Measurements from ENCODE around the gene DZIP1L.

DNA sequence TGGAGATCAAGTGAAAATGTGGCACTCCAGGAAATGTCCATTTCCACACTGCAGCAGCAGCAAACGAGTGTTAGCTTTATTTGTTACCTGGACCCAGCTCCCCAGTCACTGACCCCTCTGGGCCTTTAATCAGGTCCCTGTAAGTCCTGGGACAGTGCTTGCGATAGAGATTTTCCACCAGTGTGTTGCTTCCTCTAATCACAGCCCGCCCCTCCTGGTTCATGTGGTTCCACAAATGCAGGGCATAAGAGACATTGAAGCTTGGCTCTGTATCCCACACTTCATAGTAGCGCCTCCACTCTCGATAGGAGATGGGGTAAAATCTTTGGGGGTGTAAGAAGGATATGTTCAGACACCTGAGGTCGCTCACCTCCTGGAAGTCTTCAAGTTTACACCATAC is 8.8 kb upstream of the DZIP1L start:
- TF ChIP-seq, protein P1, sequence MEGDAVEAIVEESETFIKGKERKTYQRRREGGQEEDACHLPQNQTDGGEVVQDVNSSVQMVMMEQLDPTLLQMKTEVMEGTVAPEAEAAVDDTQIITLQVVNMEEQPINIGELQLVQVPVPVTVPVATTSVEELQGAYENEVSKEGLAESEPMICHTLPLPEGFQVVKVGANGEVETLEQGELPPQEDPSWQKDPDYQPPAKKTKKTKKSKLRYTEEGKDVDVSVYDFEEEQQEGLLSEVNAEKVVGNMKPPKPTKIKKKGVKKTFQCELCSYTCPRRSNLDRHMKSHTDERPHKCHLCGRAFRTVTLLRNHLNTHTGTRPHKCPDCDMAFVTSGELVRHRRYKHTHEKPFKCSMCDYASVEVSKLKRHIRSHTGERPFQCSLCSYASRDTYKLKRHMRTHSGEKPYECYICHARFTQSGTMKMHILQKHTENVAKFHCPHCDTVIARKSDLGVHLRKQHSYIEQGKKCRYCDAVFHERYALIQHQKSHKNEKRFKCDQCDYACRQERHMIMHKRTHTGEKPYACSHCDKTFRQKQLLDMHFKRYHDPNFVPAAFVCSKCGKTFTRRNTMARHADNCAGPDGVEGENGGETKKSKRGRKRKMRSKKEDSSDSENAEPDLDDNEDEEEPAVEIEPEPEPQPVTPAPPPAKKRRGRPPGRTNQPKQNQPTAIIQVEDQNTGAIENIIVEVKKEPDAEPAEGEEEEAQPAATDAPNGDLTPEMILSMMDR (IDR thresholded peaks at IDR 0.05) = no peak
- TF ChIP-seq POLR2AphosphoS5 (IDR thresholded peaks at IDR 0.05) (no peak), EP300 (IDR thresholded peaks at IDR 0.05) (no peak)
